ENCODE measurements around the gene PYGM.

The PYGM gene

DNA sequence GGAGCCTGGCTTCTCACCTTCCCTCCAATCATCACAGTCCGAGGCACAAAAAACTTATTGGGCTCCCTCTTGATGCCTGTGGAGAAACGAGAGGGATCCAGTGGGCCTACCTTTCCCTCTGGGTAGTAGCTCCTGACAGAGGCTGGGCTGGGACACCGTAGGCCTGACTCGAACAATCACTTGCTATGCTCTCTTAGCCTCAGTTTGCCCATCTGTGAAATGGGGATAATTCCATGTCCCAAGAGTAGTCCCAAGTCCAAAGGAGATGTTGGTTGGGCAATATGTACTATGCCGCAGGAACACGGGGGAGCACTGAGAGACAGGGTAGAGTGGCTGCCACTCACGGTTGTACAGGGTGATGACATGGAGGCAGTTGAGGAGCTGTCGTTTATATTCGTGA lies 8.2 kb downstream of the PYGM start:
- Histone ChIP-seq H3K4me1 (peaks cover 0 to 1% (median under 1%) of the 10 kb centered on the region in 4 donors), H3K36me3 (peaks cover 18 to 60% (median 27%) of the 10 kb centered on the region in 3 donors), H3K9me3 (no peaks in the 10 kb centered on the region), H3K4me3 (no peak overlapping the region), H3K27ac (no peak overlapping the region), H3K27me3 (no peaks in the 10 kb centered on the region)
- TF ChIP-seq, protein P1, sequence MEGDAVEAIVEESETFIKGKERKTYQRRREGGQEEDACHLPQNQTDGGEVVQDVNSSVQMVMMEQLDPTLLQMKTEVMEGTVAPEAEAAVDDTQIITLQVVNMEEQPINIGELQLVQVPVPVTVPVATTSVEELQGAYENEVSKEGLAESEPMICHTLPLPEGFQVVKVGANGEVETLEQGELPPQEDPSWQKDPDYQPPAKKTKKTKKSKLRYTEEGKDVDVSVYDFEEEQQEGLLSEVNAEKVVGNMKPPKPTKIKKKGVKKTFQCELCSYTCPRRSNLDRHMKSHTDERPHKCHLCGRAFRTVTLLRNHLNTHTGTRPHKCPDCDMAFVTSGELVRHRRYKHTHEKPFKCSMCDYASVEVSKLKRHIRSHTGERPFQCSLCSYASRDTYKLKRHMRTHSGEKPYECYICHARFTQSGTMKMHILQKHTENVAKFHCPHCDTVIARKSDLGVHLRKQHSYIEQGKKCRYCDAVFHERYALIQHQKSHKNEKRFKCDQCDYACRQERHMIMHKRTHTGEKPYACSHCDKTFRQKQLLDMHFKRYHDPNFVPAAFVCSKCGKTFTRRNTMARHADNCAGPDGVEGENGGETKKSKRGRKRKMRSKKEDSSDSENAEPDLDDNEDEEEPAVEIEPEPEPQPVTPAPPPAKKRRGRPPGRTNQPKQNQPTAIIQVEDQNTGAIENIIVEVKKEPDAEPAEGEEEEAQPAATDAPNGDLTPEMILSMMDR (IDR thresholded peaks at IDR 0.05) = no peak
- peak in 1 of 2 donors; percentile 10 for DNase-seq
- intact Hi-C loops (cut with DNase I; ENCODE audit: low total_unique reads) = no loop called here

DNA sequence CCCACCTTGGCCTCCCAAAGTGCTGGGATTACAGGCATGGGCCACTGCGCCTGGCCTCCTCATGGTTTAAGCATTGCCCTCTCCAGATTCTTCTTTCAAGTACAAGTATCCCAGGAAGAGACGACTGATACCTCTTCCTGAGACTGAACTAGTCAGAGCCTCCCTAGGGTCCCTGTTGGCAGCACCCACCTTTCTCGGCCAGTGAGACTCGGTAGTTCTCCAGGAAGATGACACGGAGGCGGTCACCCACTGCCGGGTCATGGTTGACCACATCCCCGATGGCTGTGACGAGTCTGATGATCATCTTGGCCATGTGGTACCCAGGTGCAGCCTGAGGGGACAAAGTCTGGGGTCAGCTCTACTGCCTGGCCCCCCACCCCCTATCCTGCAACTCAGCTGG lies 8.6 kb downstream of the PYGM start:
- peak in 1 of 2 donors; percentile 14 for DNase-seq
- Histone ChIP-seq H3K4me1 (peaks cover 0 to 6% (median 4%) of the 10 kb centered on the region in 4 donors), H3K27me3 (no peaks in the 10 kb centered on the region), H3K36me3 (peaks cover 18 to 60% (median 27%) of the 10 kb centered on the region in 3 donors), H3K4me3 (no peak overlapping the region), H3K9me3 (no peaks in the 10 kb centered on the region), H3K27ac (no peak overlapping the region)
- TF ChIP-seq, protein P1 (IDR thresholded peaks at IDR 0.05) = no peak
- intact Hi-C loops (cut with DNase I; ENCODE audit: low total_unique reads) = no loop called here

DNA sequence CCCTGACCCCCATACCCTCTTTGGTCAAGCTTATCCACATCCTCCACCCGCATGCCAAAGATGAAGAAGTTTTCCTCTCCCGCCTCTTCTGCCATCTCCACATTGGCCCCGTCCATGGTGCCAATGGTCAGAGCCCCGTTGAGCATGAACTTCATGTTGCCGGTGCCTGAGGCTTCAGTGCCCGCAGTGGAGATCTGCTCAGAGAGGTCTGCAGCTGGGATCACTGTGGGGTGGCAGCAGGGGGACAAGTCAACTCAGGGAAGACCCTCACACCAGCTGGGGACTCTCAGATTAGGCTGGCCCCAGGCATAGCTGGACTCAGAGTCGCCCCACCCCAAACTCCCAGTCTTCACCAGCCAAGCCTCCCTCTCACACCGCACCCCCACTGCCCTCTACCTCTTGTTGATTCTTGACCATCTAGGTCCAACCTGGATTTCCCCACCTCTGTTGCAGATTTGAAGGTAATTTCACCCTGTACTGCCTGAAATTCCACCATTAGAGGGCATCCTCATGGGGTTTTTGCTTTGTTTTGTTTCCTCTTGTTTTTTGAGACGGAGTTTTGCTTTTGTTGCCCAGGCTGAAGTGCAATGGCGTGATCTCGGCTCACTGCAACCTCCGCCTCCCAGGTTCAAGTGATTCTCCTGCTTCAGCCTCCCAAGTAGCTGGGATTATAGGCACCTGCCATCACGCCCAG lies 9.3 kb downstream of the PYGM start:
- H3K4me3 ChIP-seq = no peak overlapping the region
- DNase-seq = peak in 1 of 2 donors; percentile 17
- H3K9me3 ChIP-seq = no peaks in the 10 kb centered on the region
- TF ChIP-seq, protein P1 (IDR thresholded peaks at IDR 0.05) = no peak
- H3K27me3 ChIP-seq = no peaks in the 10 kb centered on the region
- peaks cover 0 to 10% (median 7%) of the 10 kb centered on the region in 4 donors for H3K4me1 ChIP-seq
- H3K27ac ChIP-seq = no peak overlapping the region
- intact Hi-C loops (cut with DNase I; ENCODE audit: low total_unique reads) = no loop called here
- peaks cover 18 to 57% (median 27%) of the 10 kb centered on the region in 3 donors for H3K36me3 ChIP-seq

DNA sequence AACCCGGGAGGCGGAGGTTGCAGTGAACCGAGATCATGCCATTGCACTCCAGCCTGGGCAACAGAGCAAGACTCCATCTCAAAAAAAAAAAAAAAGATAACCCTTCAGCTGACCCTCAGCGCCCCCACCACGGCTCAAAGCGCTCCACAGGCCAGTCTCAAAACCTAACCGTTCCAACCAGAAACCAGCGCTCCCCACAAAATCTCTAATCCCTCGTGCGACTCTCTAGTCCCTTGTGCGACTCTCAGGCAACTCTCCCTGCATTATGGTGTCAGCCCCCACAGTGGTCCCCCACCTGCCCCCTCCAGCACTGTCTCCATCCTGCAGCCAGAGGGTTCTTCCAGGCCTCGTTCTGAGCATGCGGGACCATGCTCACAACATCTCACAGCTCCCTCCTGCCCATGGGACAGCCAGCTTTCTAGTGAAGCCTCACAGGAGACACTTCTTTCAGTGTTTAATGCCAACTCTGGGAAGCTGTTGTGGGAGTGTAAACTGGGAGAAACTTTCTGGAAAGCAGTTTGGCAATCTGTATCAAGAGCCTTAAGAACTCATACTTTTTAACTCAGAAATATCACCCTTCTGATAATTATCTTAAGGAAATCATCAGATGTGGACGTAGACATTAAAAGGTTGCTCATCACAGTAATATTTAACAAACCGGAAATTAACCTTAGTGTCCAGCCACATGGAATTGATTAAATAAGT lies 11.7 kb downstream of the PYGM start:
- no peak for DNase-seq
- H3K4me1 ChIP-seq = peaks cover 0 to 32% (median 20%) of the 10 kb centered on the region in 4 donors
- H3K4me3 ChIP-seq = no peak overlapping the region
- peak overlapping the region in 1 of 2 donors; percentile 97 for H3K27ac ChIP-seq
- no peaks in the 10 kb centered on the region for H3K27me3 ChIP-seq
- TF ChIP-seq, protein P1 (IDR thresholded peaks at IDR 0.05) = no peak
- H3K9me3 ChIP-seq = no peaks in the 10 kb centered on the region
- H3K36me3 ChIP-seq = peaks cover 17 to 33% (median 27%) of the 10 kb centered on the region in 3 donors
- intact Hi-C loops (cut with DNase I; ENCODE audit: low total_unique reads) = no loop called here

DNA sequence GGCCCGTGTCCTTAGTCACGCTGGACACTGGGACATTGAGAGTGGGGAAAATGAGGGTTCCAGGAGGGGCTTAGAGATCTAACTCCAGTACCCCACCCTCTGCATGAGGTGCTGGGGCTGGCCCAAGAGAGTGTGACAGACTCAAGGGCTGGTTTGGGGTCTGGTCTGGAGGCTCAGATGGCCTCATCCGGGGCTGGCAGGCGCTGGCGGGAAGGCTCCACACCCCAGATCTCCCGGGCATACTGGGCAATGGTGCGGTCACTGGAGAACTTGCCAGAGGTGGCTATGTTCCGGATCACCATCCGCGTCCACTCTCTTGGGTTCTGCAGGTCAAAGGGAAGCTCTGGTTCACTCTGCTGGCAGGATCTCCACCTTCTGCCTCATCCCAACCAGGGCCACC lies 13.3 kb downstream of the PYGM start:
- H3K36me3 ChIP-seq = peaks cover 10 to 17% (median 12%) of the 10 kb centered on the region in 3 donors
- no peaks in the 10 kb centered on the region for H3K27me3 ChIP-seq
- DNase-seq = no peak
- intact Hi-C loops (cut with DNase I; ENCODE audit: low total_unique reads) = no loop called here
- H3K27ac ChIP-seq = peak overlapping the region; percentile 92 to 97
- H3K4me3 ChIP-seq = peak overlapping the region; percentile 79 to 87
- TF ChIP-seq, protein P1 (IDR thresholded peaks at IDR 0.05) = no peak
- H3K4me1 ChIP-seq = peaks cover 0 to 48% (median 30%) of the 10 kb centered on the region in 4 donors
- no peaks in the 10 kb centered on the region for H3K9me3 ChIP-seq

All from tibial artery (tissue), 4 donors.